ENCODE measurements around the gene SLC37A2.

Gene SLC37A2

GRCh38 chr11:125110506-125110905 lies 47.4 kb downstream of the SLC37A2 start:
- Histone ChIP-seq H3K4me1 (ENCODE audit: insufficient read depth, low read length, poor library complexity, severe bottlenecking) (peaks cover 21% of the 10 kb centered on the region), H3K4me2 (ENCODE audit: low read depth, low read length, poor library complexity, severe bottlenecking) (peak overlapping the region; percentile 77), H3F3A (ENCODE audit: low read depth) (no peaks in the 10 kb centered on the region), H3K27me3 (ENCODE audit: insufficient read depth, low read length, poor library complexity, severe bottlenecking) (peaks cover 27% of the 10 kb centered on the region), H3K9me2 (replicated peaks; ENCODE audit: low read depth, low read length) (no peaks in the 10 kb centered on the region), H4K20me1 (ENCODE audit: insufficient read depth, low read length, poor library complexity, severe bottlenecking) (no peaks in the 10 kb centered on the region), H3K4me3 (ENCODE audit: low read length, poor library complexity, severe bottlenecking) (peak overlapping the region; percentile 97), H2AFZ (ENCODE audit: low read length) (no peak overlapping the region), H3K36me3 (ENCODE audit: insufficient read depth, low read length) (no peaks in the 10 kb centered on the region), H3K9ac (ENCODE audit: low read depth, low read length, poor library complexity, severe bottlenecking) (peak overlapping the region; percentile 87), H3K79me2 (ENCODE audit: insufficient read depth, low read length) (peaks cover 18% of the 10 kb centered on the region), H3K9me3 (ENCODE audit: insufficient read depth, low read depth, low read length) (no peaks in the 10 kb centered on the region)
- TF ChIP-seq CTCF (conservative IDR thresholded peaks at IDR 0.05; ENCODE audit: low read length), result no peak
- no peak for TF ChIP-seq EZH2phosphoT487 (IDR thresholded peaks at IDR 0.05; ENCODE audit: borderline replicate concordance)

GRCh38 chr11:125111001-125111342 lies 47.9 kb downstream of the SLC37A2 start:
- peak overlapping the region; percentile 87 for H3K9ac ChIP-seq (ENCODE audit: low read depth, low read length, poor library complexity, severe bottlenecking)
- H3K4me2 ChIP-seq (ENCODE audit: low read depth, low read length, poor library complexity, severe bottlenecking), result peak overlapping the region; percentile 77
- H3K9me2 ChIP-seq (replicated peaks; ENCODE audit: low read depth, low read length), result no peaks in the 10 kb centered on the region
- no peaks in the 10 kb centered on the region for H3K36me3 ChIP-seq (ENCODE audit: insufficient read depth, low read length)
- peaks cover 18% of the 10 kb centered on the region for H3K79me2 ChIP-seq (ENCODE audit: insufficient read depth, low read length)
- H3K4me3 ChIP-seq (ENCODE audit: low read length, poor library complexity, severe bottlenecking), result peak overlapping the region; percentile 97
- peaks cover 19% of the 10 kb centered on the region for H3K4me1 ChIP-seq (ENCODE audit: insufficient read depth, low read length, poor library complexity, severe bottlenecking)
- no peaks in the 10 kb centered on the region for H4K20me1 ChIP-seq (ENCODE audit: insufficient read depth, low read length, poor library complexity, severe bottlenecking)
- TF ChIP-seq EZH2phosphoT487 (IDR thresholded peaks at IDR 0.05; ENCODE audit: borderline replicate concordance) (no peak), CTCF (conservative IDR thresholded peaks at IDR 0.05; ENCODE audit: low read length) (no peak)
- H3K9me3 ChIP-seq (ENCODE audit: insufficient read depth, low read depth, low read length), result no peaks in the 10 kb centered on the region
- peaks cover 31% of the 10 kb centered on the region for H3K27me3 ChIP-seq (ENCODE audit: insufficient read depth, low read length, poor library complexity, severe bottlenecking)
- peak overlapping the region; percentile 95 for H2AFZ ChIP-seq (ENCODE audit: low read length)
- H3F3A ChIP-seq (ENCODE audit: low read depth), result no peaks in the 10 kb centered on the region

GRCh38 chr11:125111343-125112207 lies 48.5 kb downstream of the SLC37A2 start, which contains the start of gene TMEM218:
Gene TMEM218, minus strand, starts transcription at chr11:125111626. Its CDS starts 9,385 bp downstream, at chr11:125102241.
- Histone ChIP-seq H3K4me1 (ENCODE audit: insufficient read depth, low read length, poor library complexity, severe bottlenecking) (peaks cover 19% of the 10 kb centered on the region), H3K36me3 (ENCODE audit: insufficient read depth, low read length) (no peaks in the 10 kb centered on the region), H3F3A (ENCODE audit: low read depth) (no peaks in the 10 kb centered on the region), H3K9me2 (replicated peaks; ENCODE audit: low read depth, low read length) (no peaks in the 10 kb centered on the region), H4K20me1 (ENCODE audit: insufficient read depth, low read length, poor library complexity, severe bottlenecking) (no peaks in the 10 kb centered on the region), H3K27me3 (ENCODE audit: insufficient read depth, low read length, poor library complexity, severe bottlenecking) (peaks cover 37% of the 10 kb centered on the region), H2AFZ (ENCODE audit: low read length) (peak within 1 kb of the TSS; percentile 95), H3K9ac (ENCODE audit: low read depth, low read length, poor library complexity, severe bottlenecking) (peak within 1 kb of the TSS; percentile 87), H3K9me3 (ENCODE audit: insufficient read depth, low read depth, low read length) (no peaks in the 10 kb centered on the region), H3K4me2 (ENCODE audit: low read depth, low read length, poor library complexity, severe bottlenecking) (peak within 1 kb of the TSS; percentile 77), H3K79me2 (ENCODE audit: insufficient read depth, low read length) (peaks cover 18% of the 10 kb centered on the region), H3K4me3 (ENCODE audit: low read length, poor library complexity, severe bottlenecking) (peak within 1 kb of the TSS; percentile 97)
- TF ChIP-seq CTCF (conservative IDR thresholded peaks at IDR 0.05; ENCODE audit: low read length) (no peak), EZH2phosphoT487 (IDR thresholded peaks at IDR 0.05; ENCODE audit: borderline replicate concordance) (no peak)

Measured in Loucy (cell line).